EL (cell line): ENCODE results near the gene WDR27.
A peak's percentile ranks its signal among the peaks of the same experiment; 100 is the strongest.

ENCODE experiments used
- DNase-seq: peaks from one replicate; pipeline ENCODE4 v3.0.0-alpha.2; 2016

The WDR27 gene

DNA sequence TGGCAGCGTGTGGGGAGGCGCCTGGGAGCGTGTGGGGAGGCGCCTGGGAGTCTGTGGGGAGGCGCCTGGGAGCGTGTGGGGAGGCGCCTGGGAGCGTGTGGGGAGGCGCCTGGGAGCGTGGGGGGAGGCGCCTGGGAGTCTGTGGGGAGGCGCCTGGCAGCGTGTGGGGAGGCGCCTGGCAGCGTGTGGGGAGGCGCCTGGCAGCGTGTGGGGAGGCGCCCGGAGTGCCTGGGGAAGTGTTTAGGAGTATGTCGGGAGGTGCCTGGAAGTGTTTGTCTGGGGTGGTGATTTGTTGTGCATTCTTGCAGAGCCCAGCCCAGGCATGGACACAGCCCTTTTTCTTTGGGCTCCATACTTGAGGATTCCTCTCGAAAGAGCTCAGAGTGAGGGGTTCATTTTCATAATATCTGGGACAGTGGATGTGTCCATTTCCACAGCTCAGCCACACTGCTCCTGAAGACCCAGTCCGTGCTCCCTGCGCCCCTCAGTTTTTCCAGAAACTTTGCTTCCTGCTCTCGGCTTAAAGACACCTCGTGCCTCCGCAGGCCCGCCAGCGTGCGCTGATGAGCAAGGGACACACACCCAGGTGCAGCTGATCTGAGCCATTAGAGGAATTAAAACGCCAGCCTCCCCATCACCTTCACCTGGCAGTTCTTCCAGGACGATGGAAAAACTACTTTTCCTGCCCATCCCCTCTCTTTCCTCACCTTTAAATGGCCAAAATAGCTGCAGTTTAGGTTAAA lies 276.0 kb downstream of the WDR27 start:
- no peak for DNase-seq

DNA sequence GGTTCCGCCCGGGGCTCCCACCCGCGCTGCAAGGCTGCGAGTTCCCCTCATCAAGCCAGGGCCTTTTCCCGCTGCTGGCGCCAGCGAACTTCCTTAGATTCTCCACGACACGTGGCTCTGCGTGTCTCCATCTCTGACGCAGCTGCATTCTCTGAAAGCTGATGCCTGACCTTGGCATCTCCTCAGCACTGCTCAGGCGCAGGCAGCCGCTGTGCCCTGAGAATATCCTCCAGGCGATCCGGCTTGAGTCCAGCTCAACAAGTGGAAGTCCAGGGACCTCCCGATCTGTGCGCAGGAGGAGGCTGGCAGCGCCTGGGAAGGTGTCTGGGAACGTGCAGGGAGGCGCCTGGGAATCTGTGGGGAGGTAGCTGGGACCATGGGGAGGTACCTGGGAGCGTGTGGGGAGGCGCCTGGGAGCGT lies 277.0 kb downstream of the WDR27 start:
- peak; percentile 4 for DNase-seq

DNA sequence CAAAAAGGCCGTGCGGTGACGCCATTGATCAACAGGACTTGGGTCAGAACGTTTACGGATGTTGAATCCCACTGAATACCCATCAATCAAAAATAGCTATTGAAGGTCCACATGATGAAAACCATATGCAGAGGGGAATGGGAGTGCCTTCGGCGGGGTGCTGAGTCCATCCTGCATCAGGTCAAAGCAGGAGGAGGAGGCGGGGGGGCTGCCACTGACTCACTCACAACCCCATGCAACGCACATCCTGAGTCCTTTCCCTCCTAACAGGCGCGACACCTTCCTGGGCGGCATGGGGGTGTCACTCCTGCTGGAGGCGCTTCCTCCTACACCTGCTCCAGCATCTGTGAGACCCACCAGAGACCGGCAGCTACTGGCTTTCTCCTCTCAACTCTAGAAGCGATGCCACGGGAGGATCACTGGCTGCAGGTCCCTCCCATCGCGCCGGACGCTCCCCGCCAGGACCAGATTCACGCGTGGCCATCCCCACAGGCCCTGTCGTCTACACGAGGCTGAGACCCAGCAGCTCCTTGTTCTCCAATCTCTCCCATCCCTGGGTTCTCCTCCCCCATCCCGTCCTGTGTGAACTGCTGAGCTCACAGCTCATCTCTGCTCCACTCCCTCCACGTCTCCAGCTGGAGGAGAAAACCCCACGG lies 277.6 kb downstream of the WDR27 start:
- no peak for DNase-seq

DNA sequence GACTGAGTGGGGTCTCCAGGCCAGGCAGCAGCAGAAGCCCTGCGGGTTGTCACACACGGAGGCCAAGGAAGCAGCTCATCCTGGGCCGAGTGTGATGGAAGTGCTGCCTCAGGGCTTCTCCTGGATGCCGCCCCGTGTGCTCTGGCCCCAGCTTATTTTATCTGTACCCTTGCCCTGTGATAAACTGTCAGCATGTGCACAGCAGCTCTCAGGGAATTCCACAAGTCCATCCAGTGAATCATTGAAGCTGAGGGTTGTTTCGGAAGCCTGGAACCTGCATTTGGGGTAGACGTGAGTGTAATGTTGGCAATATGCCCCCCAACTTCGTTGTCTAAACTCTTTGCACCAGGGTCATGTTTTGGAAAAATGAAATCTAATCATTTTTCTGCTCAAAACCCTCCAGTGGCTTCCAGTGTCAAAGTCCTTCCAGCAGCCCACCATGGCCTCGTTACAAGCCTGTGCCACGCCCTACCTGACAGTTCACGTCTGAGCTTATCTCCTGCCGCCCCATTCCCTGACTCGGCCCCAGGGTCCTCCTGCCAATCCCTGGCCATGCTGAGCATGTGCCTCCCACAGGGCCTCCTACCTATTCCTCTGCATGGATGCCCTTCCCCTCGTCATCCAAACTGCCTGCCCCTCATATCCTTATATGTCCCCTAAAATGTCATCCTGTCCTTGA lies 280.1 kb downstream of the WDR27 start:
- DNase-seq = no peak

DNA sequence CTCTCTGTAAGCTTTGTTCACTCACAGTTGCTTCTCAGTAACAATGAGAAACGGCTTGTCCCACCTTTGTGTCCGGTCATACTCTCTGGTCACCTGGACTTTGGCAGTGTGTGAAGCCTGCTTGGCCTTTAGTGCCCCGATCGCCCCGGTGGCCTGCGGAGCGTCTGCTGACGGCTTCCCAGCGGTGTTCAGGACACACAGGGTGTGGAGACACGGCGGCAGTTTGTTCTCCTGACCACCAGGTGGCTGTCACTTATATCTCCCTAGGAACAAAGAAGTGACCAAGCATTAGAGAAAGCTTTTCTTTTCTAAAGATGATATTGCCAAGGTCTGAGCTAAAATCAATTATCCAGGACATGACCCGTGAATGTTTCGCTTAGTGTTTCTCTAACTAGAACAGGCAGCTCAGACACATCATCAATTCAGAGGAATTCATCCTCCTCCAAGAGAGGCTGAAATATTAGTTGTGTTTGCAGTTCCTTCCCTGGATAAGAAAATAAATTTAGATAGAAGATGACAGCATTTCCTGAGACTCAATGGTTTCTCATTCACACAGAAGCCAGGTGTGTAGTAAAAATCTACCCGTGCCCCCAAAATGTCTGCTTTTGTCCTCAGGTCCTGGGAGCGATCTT lies 280.8 kb downstream of the WDR27 start:
- DNase-seq = no peak

DNA sequence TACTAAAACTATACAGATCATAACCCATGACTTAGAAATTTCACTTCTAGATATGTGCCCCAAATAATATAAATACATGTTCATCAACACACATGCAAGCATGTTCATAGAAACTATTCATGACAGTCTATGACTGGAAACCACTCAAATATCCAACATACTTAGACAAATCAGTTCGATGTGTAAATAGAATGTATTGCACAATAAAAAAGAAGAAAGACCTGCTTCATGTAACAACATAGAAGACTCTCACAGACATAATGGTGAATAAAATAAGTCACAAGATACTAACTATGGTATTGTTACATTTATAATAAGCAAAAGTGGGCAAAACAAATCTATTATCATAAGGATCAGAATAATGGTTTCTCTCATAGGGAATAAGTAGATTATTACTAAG lies 284.7 kb downstream of the WDR27 start:
- DNase-seq = no peak

DNA sequence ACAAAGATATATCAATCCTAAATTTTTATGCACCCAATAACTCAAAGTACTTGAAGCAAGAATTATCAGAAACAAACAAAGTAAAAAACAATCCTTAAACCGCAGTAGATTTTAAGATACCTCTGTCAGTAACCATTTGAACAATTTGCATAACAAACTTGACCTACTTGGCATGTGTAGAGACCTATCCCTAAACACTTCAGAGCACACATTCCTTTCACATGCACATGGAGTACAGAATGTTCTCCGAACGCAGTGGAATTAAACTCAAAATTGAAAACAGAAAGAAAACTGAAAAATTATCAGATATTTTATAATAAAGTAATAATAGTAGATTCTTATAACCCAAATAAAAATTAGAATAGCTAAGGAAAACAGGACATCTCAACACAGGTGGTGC lies 285.6 kb downstream of the WDR27 start:
- DNase-seq = no peak

DNA sequence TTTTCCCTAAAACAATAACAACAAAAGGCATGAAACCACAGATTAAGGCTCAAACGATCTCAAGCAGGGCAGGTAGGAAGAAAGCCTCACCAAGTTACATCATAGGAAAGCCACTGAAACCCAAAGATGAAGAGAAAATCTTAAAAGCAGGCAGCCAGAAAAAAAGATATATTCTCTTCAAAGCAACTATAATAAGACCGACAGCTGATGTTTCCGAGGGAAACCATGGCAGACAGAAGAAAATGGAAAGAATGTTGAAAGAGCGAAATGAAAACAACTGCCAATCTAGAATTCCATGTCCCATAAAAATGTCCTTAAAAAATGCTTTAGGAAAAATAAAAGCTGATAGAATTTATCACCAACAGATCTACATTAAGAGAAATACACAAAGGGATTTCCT lies 286.6 kb downstream of the WDR27 start:
- DNase-seq = no peak

DNA sequence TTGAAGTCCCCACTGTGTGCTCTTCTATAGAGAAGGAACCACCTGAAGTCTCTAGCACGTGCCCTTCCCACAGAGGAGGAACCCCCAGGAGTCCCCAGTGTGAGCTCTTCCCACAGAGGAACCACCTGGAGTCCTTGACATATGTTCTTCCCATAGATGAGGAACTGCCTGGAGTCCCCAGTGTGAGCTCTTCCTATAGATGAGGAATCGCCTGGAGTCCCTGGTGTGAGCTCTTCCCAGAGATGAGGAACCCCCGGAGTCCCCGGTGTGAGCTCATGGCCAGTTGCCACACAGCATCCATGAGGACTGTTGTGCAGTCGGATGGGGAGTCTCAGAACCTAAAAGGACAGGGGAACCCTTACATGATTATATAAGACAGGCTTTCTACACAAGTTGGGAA lies 290.1 kb downstream of the WDR27 start:
- no peak for DNase-seq

DNA sequence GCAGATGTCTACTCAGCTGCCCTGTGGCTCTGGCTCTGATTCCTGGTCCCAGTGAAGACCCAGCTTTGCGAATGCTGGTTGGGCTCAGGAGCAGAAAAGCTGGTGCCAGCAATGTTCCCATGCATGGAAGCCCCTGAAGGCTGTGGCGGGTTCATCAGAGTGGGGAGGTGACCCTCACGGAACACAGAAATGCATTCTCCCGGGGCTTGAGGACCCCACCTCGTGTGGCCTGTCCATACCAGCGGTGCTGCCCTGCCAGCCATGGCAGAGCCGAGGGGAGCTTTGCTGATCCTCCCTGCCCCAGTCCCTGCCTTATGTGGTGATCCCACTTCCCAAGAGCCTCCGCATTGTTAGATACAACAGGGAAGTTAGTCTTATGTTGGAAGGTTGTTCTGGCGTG lies 290.5 kb downstream of the WDR27 start:
- no peak for DNase-seq

DNA sequence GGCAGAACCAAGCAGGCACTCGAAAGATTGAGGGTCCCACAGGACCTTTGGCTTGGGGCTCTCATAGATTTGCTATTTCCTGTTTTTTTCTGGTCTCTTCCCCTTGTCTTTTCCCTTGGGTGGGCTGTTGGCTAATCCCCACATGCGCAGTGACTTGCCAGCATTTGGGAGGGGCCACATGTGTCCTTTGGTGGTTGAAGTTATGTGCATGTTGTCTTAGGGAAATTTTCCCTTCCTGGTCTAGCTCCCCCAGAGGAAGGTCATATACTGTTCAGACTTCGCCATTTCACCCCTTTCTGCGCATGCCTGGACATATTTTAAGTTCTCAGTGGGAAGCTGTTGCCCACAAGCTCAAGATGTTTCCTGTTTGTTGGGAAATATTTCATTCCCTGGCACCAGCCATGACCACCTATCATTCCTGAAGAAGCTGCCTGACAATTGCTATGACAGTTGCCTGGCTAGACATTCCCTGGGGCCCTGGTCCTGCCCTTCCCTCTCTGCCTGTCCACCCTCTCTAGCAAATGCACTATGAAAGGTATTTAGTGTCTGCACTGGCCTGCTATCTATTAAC lies 292.0 kb downstream of the WDR27 start:
- DNase-seq = no peak

DNA sequence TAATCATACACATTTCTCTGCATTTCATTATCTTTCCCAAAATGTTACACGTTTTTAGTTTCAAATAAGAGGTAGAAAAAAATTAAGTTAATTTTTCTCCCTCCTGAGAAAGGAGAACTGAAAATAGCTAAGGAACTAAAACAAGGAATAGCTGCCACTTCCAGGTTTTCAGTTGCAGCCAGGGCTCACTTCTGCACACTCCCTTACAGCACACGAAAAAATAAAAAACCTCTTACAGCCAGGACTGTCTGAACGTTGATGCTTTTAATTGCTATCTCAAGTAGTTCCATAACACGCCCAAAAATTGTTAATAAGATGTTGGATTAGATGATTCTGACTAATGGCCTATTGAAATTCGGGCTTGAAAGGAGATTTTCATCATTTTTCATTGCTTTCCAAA lies 294.5 kb downstream of the WDR27 start:
- DNase-seq = no peak
